Smooth muscle cell (in vitro differentiated cells): ENCODE results near the gene PTPRK. TPM values are rescaled to one million over a fixed set of nuclear protein-coding genes. Genes with fewer than 3 reads are reported as not detected.

Experiments
- DNase-seq: peaks from one replicate; lab custom pipeline; 2025; ENCODE audit not compliant: unreplicated experiment; lab: John Stamatoyannopoulos, UW
- H2AFZ ChIP-seq: fragments of 200-600 bp; sonication (generic); 2 replicates; pipeline ENCODE4 v1.6.0; 2016; ENCODE audit warnings: antibody characterized with exemption, low read depth, mild to moderate bottlenecking
- H3F3A ChIP-seq: fragments of 200-600 bp; sonication (generic); 2 replicates; pipeline ENCODE4 v1.6.0; 2017; ENCODE audit warnings: antibody characterized with exemption, low read depth
- H3K27ac ChIP-seq: fragments of 200-600 bp; sonication (generic); 2 replicates; pipeline ENCODE4 v1.5.1; 2016; ENCODE audit warnings: low read depth, mild to moderate bottlenecking
- H3K27me3 ChIP-seq: fragments of 200-600 bp; sonication (generic); 2 replicates; pipeline ENCODE4 v1.6.1; 2016; ENCODE audit warnings: low read depth, mild to moderate bottlenecking
- H3K36me3 ChIP-seq: fragments of 200-600 bp; sonication (generic); 2 replicates; pipeline ENCODE4 v1.5.1; 2016; ENCODE audit warnings: low read depth
- H3K4me1 ChIP-seq: fragments of 200-600 bp; sonication (generic); 2 replicates; pipeline ENCODE4 v1.5.1; 2016; ENCODE audit warnings: low read depth
- H3K4me2 ChIP-seq: fragments of 200-600 bp; sonication (generic); 2 replicates; pipeline ENCODE4 v1.6.0; 2016; ENCODE audit warnings: mild to moderate bottlenecking
- H3K4me3 ChIP-seq: fragments of 200-600 bp; sonication (generic); 2 replicates; pipeline ENCODE4 v1.5.1; 2016; ENCODE audit warnings: mild to moderate bottlenecking
- H3K79me2 ChIP-seq: fragments of 200-600 bp; sonication (generic); 2 replicates; pipeline ENCODE4 v1.6.0; 2016; ENCODE audit warnings: low read depth, mild to moderate bottlenecking
- H3K9ac ChIP-seq: fragments of 200-600 bp; sonication (generic); 2 replicates; pipeline ENCODE4 v1.6.0; 2016; ENCODE audit warnings: low read depth
- H3K9me3 ChIP-seq: fragments of 200-600 bp; sonication (generic); replicated peaks from 2 replicates; pipeline ENCODE4 v1.5.1; 2016; ENCODE audit warnings: low read depth
- H4K20me1 ChIP-seq: fragments of 200-600 bp; sonication (generic); 2 replicates; pipeline ENCODE4 v1.6.0; 2016; ENCODE audit warnings: low read depth
- WGBS: methylation state at CpG from one replicate; pipeline ENCODE4 v1.1.7; 2016; ENCODE audit warnings: low lambda C conversion rate; 5-methylcytosine and 5-hydroxymethylcytosine counted together
- polyA plus RNA-seq: library from polyadenylated mRNA; unstranded; fragments of >200 nt; fragmentation: Nextera tagmentation; extraction: Ambion mirVana; gene quantifications from 2 replicates; pipeline ENCODE4 v1.2.1, GENCODE V29; 2016
- total RNA-seq: library from RNA; depleted of rRNA; stranded (reverse); fragments of >200 nt; gene quantifications from 2 replicates; pipeline ENCODE4 v1.2.3, GENCODE V29; 2014
- TF ChIP-seq, protein P1 (sequence below): fragments of 200-600 bp; sonication (generic); IDR thresholded peaks from 2 replicates; pipeline ENCODE4 v1.5.1; 2017; ENCODE audit warnings: borderline replicate concordance, mild to moderate bottlenecking, antibody characterized with exemption; ENCODE audit not compliant: insufficient read depth, poor library complexity, severe bottlenecking

Gene PTPRK
- total and polyA plus RNA-seq, 2 experiments from 2014 or later = 21.7 to 50.4 TPM

DNA sequence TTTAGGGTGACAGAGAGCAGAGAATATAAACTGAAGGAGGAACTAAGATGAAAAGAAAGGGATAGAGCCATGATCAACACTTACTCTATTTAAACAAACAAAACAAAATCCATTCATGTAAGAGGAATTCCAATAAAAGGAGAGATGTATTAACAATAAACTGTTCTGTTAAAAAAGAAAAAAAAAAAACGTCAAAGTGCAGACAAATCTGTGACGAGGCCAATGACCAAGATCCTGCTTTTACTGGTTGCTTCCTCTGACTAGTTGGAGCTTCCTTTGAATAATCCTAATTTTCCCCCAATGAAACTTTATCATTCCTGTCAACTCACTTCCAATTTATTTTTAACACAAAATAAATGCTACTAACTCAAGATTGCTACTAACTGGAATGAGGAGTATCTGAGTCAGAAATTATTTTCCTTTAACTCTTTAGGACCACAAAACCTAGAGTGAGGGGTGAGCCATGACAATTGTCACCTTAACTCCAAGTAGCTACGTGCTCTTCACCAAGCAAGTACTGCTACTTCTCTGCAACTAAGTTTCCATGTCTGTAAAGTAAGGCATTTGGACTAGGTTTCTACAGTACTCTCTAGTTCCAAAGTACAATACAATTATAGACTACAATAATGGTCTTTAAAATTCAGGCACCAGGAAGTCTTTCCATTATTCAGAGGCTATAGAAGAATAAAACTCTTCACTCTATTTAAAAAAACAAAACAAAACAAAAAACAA lies 152.0 kb downstream of the PTPRK start:
- no peaks in the 10 kb centered on the region for H3K27me3 ChIP-seq
- WGBS = 47% methylated on average over 3 of the region's 3 CpGs
- H3K4me1 ChIP-seq = peaks cover 4% of the 10 kb centered on the region
- H3F3A ChIP-seq = no peaks in the 10 kb centered on the region
- H3K4me3 ChIP-seq = no peak overlapping the region
- peaks cover 24% of the 10 kb centered on the region for H3K79me2 ChIP-seq
- peak overlapping the region; percentile 25 for H3K27ac ChIP-seq
- no peak for DNase-seq
- H3K36me3 ChIP-seq = no peaks in the 10 kb centered on the region
- peaks cover 4% of the 10 kb centered on the region for H4K20me1 ChIP-seq
- no peak overlapping the region for H3K9ac ChIP-seq
- no peak overlapping the region for H2AFZ ChIP-seq
- TF ChIP-seq, protein P1, sequence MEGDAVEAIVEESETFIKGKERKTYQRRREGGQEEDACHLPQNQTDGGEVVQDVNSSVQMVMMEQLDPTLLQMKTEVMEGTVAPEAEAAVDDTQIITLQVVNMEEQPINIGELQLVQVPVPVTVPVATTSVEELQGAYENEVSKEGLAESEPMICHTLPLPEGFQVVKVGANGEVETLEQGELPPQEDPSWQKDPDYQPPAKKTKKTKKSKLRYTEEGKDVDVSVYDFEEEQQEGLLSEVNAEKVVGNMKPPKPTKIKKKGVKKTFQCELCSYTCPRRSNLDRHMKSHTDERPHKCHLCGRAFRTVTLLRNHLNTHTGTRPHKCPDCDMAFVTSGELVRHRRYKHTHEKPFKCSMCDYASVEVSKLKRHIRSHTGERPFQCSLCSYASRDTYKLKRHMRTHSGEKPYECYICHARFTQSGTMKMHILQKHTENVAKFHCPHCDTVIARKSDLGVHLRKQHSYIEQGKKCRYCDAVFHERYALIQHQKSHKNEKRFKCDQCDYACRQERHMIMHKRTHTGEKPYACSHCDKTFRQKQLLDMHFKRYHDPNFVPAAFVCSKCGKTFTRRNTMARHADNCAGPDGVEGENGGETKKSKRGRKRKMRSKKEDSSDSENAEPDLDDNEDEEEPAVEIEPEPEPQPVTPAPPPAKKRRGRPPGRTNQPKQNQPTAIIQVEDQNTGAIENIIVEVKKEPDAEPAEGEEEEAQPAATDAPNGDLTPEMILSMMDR = no peak
- no peaks in the 10 kb centered on the region for H3K9me3 ChIP-seq
- H3K4me2 ChIP-seq = no peak overlapping the region

DNA sequence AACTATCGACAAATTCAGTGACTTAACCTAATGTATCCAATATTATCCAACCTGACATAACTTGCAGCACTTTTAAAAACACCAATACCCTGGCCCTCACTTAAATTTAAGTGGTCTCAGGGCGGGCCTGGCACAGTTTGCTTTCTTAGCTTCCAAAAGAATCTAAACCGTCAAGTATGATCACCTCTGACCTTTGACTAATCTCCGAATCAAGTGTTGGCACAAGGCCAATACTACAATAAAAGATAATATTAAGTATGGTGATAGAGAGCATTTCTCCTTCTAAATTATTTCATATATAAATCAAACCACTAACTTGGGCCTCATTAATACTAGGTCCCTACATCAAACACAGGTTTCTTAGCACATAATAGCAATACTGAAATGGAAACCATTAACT lies 153.0 kb downstream of the PTPRK start:
- H3K79me2 ChIP-seq = peaks cover 24% of the 10 kb centered on the region
- H3K27me3 ChIP-seq = no peaks in the 10 kb centered on the region
- no peaks in the 10 kb centered on the region for H3F3A ChIP-seq
- no peak for DNase-seq
- no peak overlapping the region for H2AFZ ChIP-seq
- peaks cover 4% of the 10 kb centered on the region for H3K4me1 ChIP-seq
- H3K27ac ChIP-seq = no peak overlapping the region
- no peak overlapping the region for H3K4me3 ChIP-seq
- H3K4me2 ChIP-seq = no peak overlapping the region
- peaks cover 4% of the 10 kb centered on the region for H4K20me1 ChIP-seq
- H3K9me3 ChIP-seq = no peaks in the 10 kb centered on the region
- TF ChIP-seq, protein P1 = no peak
- no peaks in the 10 kb centered on the region for H3K36me3 ChIP-seq
- WGBS = 89% methylated on average over 4 of the region's 4 CpGs
- no peak overlapping the region for H3K9ac ChIP-seq

DNA sequence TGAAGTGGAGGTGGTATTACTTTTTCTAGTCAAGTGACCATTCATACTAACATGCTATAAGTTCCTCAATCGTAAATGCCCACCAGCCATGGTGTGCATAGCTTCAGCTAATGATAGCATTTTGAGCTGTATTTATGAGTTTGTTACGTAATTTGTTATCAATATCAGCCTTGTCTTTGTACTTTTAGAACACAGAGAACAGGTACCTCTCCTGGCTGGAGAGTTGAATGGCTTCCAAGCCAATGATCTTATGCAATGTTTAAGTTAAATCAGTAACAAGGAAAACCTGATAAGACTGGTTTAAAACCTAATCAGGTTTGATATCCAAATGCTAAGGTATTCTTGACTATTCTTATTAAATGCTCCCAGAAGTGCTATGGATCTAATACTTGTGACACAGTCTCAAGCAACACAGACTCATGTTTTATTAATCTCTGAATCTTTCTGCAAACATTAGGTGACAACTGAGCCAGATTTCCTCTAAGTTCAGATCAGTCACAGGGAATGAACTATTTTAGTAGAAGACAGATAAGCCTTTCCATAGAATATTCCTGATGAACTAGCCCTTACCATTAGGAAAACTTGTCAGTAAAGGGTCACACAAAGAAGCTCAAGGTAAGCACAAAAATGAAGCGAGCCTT lies 154.8 kb downstream of the PTPRK start:
- Histone ChIP-seq H3K27ac (no peak overlapping the region), H3K9ac (no peak overlapping the region), H3F3A (no peaks in the 10 kb centered on the region), H4K20me1 (peaks cover 4% of the 10 kb centered on the region), H3K4me2 (no peak overlapping the region), H2AFZ (no peak overlapping the region), H3K79me2 (peaks cover 18% of the 10 kb centered on the region), H3K4me3 (no peak overlapping the region), H3K27me3 (no peaks in the 10 kb centered on the region), H3K36me3 (no peaks in the 10 kb centered on the region), H3K4me1 (peaks cover 4% of the 10 kb centered on the region), H3K9me3 (no peaks in the 10 kb centered on the region)
- DNase-seq = no peak
- 94% methylated on average over 3 of the region's 3 CpGs for WGBS
- TF ChIP-seq, protein P1 = no peak
